Activated naive CD8-positive, alpha-beta T cell (primary cell): ENCODE data around the gene SNX20.

Experiments used
- H3K27ac Mint-ChIP-seq: one replicate; pipeline ENCODE4 v1.8.0; 2021; ENCODE audit warnings: mixed read lengths
- H3K27me3 Mint-ChIP-seq: one replicate; pipeline ENCODE4 v1.8.0; 2021; ENCODE audit warnings: mixed read lengths
- H3K36me3 Mint-ChIP-seq: one replicate; pipeline ENCODE4 v1.8.0; 2021; ENCODE audit warnings: mixed read lengths
- H3K4me1 Mint-ChIP-seq: one replicate; pipeline ENCODE4 v1.8.0; 2021; ENCODE audit warnings: low read depth, mixed read lengths
- H3K4me3 Mint-ChIP-seq: one replicate; pipeline ENCODE4 v1.8.0; 2021; ENCODE audit warnings: mild to moderate bottlenecking, mixed read lengths
- H3K9me3 Mint-ChIP-seq: one replicate; pipeline ENCODE4 v1.8.0; 2021; ENCODE audit warnings: low read depth, mixed read lengths

SNX20 gene

DNA sequence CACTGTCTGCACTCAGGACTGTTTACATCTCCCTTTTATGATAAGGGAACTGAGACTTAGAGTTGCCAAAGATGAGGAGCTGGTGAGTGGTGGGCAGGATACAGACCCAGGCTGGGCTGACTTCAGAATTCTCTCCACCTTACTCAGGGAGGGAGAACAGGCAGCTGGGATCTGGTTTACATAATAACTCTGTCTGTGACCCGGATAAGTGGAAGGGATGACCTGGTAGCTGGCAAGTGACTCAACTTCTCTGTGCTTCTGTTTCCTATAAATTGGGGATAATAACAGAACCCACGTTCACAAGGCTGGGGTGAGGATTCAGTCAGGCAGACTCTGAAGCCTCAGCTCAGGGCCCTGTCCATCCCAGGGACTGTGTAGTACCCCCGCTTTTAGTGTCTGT is 2.6 kb downstream of the SNX20 start:
- H3K27me3 Mint-ChIP-seq: no peaks in the 10 kb centered on the region
- H3K36me3 Mint-ChIP-seq: peaks cover 12% of the 10 kb centered on the region
- H3K4me3 Mint-ChIP-seq: peak overlapping the region; percentile 87
- no peaks in the 10 kb centered on the region for H3K9me3 Mint-ChIP-seq
- peak overlapping the region; percentile 94 for H3K27ac Mint-ChIP-seq
- peaks cover 61% of the 10 kb centered on the region for H3K4me1 Mint-ChIP-seq

DNA sequence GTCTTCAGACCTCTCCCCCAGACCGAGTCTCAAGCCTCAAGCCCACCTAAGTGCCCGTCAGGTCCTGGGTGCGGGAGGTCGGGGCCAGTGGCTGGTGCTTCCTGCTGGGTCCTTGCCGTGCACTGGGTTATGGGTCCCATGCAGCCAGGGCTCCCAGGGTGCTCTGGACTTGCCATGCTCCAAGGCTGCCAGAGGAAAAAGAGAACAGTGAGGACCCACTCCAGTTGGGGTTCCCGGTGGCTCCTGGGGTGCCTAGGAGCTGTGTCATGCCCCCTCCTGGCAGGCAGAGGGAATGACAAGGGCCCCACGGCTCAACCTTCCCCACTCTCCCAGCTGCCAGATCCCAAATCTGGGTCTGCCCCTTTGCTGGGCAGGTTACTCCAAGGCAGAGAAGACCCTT is 3.8 kb downstream of the SNX20 start:
- H3K4me3 Mint-ChIP-seq: no peak overlapping the region
- H3K9me3 Mint-ChIP-seq: no peaks in the 10 kb centered on the region
- H3K27ac Mint-ChIP-seq: peak overlapping the region; percentile 94
- H3K27me3 Mint-ChIP-seq: no peaks in the 10 kb centered on the region
- H3K4me1 Mint-ChIP-seq: peaks cover 49% of the 10 kb centered on the region
- H3K36me3 Mint-ChIP-seq: peaks cover 20% of the 10 kb centered on the region

DNA sequence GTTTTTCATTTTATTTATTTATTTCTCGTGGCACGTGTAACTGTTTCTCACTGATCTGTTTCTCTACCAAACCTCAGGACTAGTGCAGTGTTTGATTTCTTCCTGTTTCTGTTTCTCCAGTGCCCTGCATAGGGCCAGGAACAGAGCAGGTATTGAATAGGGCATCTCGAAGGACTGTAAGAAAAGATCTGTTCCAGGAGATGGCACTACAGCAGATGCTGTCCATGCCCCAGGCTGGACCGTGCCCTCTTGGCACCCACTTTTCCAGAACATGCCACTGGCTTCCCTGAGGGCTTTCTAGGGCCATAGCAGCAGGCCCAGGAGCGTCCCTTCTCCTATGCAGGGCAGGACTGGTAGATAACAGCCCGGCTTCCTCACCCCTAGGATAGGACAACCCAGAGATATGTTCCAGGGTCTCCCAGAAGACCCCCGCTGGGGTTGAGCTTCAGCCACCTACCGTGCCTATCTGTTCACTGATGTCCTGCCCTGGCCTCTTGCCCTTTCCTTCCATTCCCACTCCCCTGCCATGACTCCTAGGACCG is 4.4 kb downstream of the SNX20 start:
- peaks cover 23% of the 10 kb centered on the region for H3K36me3 Mint-ChIP-seq
- peaks cover 45% of the 10 kb centered on the region for H3K4me1 Mint-ChIP-seq
- H3K27ac Mint-ChIP-seq: peak overlapping the region; percentile 80
- peaks cover 1% of the 10 kb centered on the region for H3K9me3 Mint-ChIP-seq
- H3K4me3 Mint-ChIP-seq: no peak overlapping the region
- H3K27me3 Mint-ChIP-seq: no peaks in the 10 kb centered on the region

DNA sequence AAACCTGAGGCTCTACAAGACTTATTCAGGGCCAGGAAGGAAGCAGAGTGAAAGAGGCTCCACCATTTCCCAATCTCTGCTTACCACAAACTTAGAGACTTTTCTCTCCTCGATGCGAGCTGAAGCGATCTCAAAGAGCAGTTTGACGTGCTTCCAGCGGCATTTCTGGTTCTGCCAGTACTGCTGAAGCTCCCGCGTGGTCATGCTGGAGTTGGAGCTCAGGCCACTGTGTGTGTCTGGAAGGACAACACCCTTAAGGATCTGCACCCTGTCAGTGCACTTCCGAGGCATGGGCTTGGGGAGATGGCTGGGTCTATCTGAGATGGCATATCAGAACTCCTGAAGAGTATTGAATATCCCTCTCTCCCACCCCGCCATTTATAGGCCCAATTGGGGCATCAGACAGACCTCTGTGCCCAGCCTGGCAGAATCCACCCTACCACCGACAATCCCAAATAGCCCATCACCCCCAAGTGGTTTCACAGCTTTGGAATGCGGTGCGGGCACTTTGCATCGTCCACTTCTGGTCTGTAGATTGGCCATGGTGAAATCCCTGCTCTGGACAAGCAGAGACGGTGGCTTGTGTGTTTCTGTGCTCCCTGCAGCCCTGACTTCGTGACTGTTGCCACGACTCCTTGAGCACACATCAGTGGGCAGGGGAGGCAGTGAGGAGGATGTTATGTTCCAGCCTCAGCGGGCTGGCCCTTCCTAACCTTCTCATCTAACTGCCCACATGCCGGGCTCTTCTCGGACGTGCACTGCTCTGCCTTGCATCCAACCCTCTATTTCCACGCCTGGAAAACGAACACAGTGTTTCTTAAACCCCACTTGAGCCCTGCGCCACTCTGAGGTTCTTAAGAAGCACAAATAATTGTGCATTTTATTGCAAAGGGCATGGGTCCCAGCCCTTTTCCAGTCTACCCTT is 5.2 kb downstream of the SNX20 start:
- Mint-ChIP-seq H3K27me3 (no peaks in the 10 kb centered on the region), H3K36me3 (peaks cover 28% of the 10 kb centered on the region), H3K4me3 (no peak overlapping the region), H3K4me1 (peaks cover 44% of the 10 kb centered on the region), H3K27ac (peak overlapping the region; percentile 80), H3K9me3 (peaks cover 7% of the 10 kb centered on the region)

DNA sequence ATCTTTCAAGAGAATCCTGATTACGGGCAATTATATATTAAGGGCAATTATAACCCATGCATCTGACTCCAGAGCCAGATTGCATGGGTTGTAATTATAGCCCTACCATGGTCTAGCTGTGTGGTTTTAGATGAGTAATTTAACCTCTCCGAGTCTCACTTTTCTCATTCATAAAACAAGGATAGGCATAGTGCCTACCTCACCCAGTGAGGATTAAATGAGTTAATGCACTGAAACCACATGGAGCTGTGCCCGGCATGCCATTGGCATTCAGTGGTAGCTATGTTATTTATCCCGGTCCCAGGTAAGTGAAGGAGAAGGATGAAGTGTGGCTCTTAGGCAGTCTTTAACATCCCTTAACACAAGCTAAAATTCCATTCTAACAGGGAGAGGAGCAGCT is 6.3 kb downstream of the SNX20 start:
- no peaks in the 10 kb centered on the region for H3K27me3 Mint-ChIP-seq
- H3K27ac Mint-ChIP-seq: peak overlapping the region; percentile 12
- H3K36me3 Mint-ChIP-seq: peaks cover 28% of the 10 kb centered on the region
- peaks cover 38% of the 10 kb centered on the region for H3K4me1 Mint-ChIP-seq
- H3K9me3 Mint-ChIP-seq: peaks cover 7% of the 10 kb centered on the region
- H3K4me3 Mint-ChIP-seq: no peak overlapping the region

DNA sequence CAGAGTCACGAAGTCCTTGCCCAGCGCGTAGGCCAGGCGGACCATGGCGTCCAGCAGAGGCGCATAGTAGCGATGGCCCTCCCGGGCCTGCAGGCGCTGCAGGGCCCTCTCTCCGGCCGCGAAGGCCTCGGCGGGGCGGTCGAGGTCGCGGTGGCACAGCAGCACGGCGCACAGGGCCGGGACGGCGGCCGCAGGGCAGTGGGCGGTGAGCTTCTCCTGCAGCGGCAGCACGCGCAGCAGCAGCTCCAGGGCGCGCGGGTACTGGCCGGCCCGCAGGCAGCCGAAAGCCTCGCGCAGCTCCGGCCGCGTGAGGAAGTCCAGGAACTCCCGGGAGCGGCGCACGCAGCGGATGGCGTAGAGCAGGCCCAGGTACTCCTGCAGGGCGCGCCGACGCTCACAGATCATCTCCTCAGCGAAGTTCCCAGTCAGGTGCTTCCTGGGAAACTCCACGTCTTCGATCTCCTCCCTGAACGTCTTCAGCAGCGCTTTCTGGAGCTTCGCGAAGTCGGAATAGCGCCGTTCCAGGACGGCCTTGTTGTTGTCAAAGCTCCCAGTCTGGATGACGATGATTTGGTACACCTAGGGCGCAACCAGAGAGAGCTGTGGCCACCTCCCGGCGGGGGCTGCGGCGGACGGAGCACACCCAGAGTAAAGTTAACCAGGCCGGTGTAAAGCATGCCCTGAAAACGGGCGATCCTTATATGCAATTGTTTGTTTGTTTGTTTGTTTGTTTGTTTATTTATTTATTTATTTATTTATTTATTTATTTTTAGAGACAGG is 7.4 kb downstream of the SNX20 start:
- Mint-ChIP-seq H3K27ac (no peak overlapping the region), H3K4me1 (peaks cover 27% of the 10 kb centered on the region), H3K4me3 (no peak overlapping the region), H3K9me3 (peaks cover 7% of the 10 kb centered on the region), H3K36me3 (peaks cover 28% of the 10 kb centered on the region), H3K27me3 (no peaks in the 10 kb centered on the region)

DNA sequence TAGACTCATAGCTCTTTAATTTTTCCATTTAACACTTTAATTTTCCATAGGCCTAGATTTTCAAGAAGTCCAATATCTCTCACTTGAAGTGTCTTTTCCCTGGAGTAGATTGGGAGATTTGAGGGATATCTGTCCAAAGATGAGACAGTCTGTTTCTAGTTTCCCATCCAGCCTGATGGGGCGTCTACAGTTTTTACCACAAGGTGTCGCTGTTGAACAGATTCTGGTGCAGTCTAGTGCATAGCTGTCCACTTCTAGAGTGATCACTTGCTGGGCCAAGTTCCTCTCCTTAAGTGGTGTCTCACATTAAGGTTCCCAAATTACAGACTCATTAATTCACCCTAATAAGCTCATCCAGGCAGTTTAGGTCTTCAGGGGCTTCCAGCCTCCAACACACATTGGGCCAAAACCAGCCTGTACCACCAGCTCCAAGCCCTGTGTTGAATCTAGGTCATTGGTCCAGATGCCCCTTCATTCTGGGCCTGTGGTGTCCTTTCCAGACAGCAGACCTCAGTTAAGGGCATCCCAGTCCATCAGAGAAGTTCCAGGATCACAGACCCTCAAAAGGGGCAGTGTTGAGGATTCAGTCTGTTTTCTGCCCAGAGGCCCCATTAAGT is 9.4 kb downstream of the SNX20 start:
- H3K36me3 Mint-ChIP-seq: peaks cover 26% of the 10 kb centered on the region
- peaks cover 30% of the 10 kb centered on the region for H3K4me1 Mint-ChIP-seq
- peak overlapping the region; percentile 7 for H3K27ac Mint-ChIP-seq
- H3K4me3 Mint-ChIP-seq: no peak overlapping the region
- H3K9me3 Mint-ChIP-seq: peaks cover 7% of the 10 kb centered on the region
- no peaks in the 10 kb centered on the region for H3K27me3 Mint-ChIP-seq

DNA sequence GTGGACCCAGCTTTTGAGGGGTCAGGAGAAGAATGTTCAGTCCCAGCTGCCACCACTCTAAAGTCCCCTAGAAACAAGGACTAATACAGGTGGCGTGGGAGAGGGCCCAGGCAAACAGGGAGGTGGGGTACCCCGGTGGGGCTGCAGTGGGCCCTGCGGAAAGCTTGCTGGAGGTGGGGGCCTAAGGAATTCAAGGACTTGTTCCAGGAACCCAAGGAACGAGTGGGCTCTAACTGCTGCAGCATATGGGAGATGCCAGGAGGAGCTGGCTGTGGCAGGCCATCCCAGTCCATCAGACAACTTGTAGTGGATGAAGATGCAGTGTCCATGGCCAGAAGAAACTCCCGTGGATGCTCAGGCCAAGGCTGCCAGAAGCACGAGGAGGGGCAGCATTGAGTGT is 10.6 kb downstream of the SNX20 start:
- Mint-ChIP-seq H3K4me3 (no peak overlapping the region), H3K9me3 (peaks cover 7% of the 10 kb centered on the region), H3K36me3 (peaks cover 22% of the 10 kb centered on the region), H3K27me3 (no peaks in the 10 kb centered on the region), H3K4me1 (peaks cover 32% of the 10 kb centered on the region), H3K27ac (no peak overlapping the region)

DNA sequence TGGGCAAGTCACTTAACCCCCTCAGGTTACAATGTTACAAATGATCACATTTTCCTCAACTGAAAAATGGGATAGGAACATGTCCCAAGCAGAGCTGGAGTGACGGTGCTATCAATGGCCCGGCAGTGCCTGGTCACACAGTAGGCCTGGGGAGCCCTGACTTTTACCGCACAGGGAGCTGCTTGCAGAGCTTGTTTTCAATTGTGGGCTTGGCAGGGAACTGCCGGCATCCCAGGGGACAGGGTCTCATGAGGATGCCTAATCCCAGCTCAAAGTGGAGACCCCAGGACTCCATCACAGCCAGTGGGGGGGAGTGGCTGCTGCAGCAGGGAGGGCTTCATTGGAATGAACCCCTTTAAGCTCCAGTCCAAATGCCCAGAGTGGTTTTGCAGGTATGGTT is 11.4 kb downstream of the SNX20 start:
- Mint-ChIP-seq H3K4me1 (peaks cover 40% of the 10 kb centered on the region), H3K27ac (no peak overlapping the region), H3K27me3 (no peaks in the 10 kb centered on the region), H3K9me3 (peaks cover 7% of the 10 kb centered on the region), H3K36me3 (peaks cover 19% of the 10 kb centered on the region), H3K4me3 (no peak overlapping the region)

DNA sequence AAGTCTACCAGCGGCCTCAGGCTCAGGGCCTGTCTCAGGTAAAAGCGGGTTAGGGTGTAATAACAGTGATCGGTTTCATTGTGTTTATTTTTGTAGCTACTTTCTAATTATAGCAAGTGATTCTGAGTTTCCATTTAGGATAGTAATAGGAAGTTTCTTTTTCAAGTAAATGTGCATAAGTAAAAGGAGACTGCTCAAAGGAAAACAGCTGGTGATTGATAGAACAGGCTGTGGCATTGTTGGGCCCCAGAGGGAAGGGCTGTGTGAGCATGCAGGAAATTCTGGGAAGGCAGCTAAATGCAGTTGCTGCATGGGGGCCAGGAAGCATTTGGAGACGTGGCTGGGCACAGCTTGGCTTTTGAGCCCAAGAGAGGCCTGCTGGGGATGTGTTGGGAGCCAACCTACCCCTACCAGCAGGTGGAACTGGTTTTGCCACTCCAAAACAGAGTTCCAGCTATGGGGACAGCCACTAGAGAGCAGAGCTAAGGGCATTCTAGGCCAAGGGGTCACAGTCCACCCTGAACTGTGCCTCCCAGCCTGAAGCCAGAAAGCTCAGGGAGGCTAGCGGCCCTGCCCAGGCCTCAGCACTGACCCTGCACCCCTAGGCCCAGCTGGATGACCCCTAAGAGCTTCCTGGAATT is 12.6 kb downstream of the SNX20 start:
- Mint-ChIP-seq H3K36me3 (peaks cover 16% of the 10 kb centered on the region), H3K27me3 (no peaks in the 10 kb centered on the region), H3K4me1 (peaks cover 43% of the 10 kb centered on the region), H3K27ac (peak overlapping the region; percentile 91), H3K9me3 (peaks cover 7% of the 10 kb centered on the region), H3K4me3 (no peak overlapping the region)

DNA sequence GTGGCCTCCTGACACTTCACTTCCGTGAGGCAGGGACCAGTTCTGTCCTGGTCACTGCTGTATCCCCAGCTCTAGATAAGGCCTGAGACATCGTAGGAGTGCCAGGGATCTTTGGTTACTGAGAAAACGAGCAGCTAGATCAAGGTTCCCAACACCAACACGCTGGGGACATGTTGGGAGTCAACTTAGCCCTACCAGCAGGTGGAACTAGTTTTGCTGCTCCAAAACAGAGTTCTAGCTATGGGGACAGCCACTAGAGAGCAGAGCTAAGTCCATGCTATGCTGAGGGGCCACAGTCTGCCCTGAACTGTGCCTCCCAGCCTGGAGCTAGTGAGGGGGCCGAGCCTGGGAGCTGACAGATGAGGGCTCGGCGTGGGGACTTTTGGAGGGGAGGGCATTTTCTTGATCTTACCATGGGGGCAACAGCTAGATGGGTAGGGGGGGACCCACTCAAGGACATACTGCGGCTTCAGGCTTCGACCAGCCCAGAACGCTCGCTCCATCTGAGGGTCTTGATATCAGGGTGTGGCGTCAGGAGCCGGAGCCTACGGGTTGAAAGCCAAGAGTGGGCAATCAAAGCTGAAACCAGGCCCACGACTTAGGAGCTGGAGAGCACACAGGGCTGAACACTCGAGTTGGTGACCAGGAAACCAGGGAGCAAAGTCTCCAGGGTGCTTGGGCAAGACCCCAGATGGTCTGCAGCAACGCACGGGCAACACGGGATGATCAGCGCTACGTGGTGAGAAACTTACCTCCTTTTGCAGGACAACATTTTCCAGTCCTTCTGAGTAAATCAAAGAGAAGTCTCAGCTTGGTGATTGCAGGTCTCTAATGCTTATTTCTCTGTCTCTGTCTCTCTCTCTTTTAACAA is 13.4 kb downstream of the SNX20 start:
- Mint-ChIP-seq H3K27me3 (no peaks in the 10 kb centered on the region), H3K27ac (peak overlapping the region; percentile 91), H3K36me3 (peaks cover 13% of the 10 kb centered on the region), H3K4me3 (peak overlapping the region; percentile 73), H3K4me1 (peaks cover 43% of the 10 kb centered on the region), H3K9me3 (peaks cover 7% of the 10 kb centered on the region)

DNA sequence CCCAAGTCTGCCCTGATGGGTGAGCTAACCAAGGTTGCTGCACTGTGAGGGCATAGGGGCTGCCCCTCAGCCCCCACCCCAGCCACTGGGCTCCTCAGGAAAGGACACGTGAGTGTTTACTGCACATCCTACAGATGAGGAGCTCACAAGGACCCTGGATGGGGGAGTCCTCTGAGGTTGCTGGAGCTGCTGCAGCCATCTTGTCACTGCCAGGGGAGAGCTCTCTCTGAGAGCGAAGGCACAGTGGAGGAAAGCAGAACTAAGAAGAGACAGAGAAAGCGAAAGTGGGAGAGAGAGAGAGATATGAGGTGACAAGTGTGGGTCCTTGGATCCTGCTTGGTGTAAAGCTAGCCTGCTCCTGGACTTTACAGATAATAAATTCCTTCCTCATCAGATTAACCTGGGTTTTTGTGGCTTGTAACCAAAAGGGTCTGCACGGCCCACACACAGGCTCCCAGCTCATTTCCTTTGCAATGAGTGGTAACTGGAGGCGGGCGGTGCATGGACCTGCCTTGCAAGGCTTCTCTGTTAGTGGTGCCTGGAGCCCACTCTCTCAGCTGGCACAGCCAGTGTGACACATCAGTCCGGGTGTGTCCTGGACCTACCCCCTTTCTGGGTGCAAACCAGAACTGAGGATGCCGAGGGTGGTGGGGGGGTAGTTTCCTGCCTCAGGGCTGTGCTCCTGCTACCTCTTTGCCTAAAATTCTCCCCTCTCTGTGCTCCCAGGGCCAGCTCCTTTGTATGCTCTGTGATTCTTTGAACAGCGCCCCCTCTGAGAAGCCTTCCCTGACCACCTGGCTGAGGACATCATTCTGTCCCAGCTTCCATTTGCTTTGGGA is 14.2 kb downstream of the SNX20 start:
- H3K27ac Mint-ChIP-seq: peak overlapping the region; percentile 86
- H3K4me1 Mint-ChIP-seq: peaks cover 43% of the 10 kb centered on the region
- H3K9me3 Mint-ChIP-seq: peaks cover 7% of the 10 kb centered on the region
- H3K36me3 Mint-ChIP-seq: peaks cover 6% of the 10 kb centered on the region
- peak overlapping the region; percentile 73 for H3K4me3 Mint-ChIP-seq
- H3K27me3 Mint-ChIP-seq: no peaks in the 10 kb centered on the region
